ENCODE results near the gene MEAF6.
A peak's percentile ranks its signal among the peaks of the same experiment; 100 is the strongest.

Gene MEAF6

DNA sequence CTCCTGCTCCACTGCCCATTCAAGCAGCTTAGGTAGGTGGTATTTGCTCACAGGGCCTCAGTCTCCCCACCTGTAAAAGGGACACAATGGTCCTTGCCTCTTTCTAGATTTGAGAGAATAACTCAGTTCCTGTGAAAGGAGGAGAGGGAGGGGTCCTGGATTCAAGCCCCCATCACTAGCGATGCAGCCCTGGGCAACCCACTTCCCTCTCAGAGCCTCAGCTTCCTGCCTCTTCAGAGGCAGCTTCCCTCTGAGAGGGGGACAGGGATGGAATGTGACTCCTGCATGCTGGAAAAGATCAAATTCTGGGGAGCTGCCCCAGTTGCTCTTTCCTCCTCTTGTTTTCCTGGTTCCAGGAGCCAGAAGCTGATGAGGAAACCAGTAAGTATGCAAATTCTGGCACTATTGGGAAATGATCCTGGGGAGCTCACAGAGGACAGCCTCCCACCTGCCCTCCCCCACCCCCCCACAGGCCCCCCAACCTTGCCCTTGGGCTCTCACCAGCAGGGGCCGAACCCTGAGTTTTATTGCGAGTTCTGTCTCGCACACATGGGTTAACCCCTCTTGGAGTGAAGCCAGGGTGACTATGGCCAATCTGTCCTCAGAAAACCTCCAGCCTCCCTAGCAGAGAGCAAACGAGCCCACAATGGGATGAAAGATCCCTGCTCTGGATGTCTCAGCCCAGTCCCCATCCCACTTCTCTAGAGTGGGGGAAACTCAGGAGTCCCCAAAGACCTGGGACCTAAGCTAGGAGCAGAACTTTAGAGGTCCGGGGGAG lies 28.5 kb downstream of the MEAF6 start:
- Histone ChIP-seq H3K27ac (replicated peaks) (peak overlapping the region; percentile 71), H3K4me3 (replicated peaks; ENCODE audit: insufficient read depth, low read length) (no peak overlapping the region), H3K27me3 (ENCODE audit: insufficient read depth, poor library complexity, severe bottlenecking) (no peaks in the 10 kb centered on the region)
- TF ChIP-seq POLR2AphosphoS5 (IDR thresholded peaks at IDR 0.05; ENCODE audit: low read depth) (no peak), SPI1 (IDR thresholded peaks at IDR 0.05; ENCODE audit: borderline replicate concordance, low read depth) (peak; percentile 45; the same call in 1 of the 2 replicates), GABPA (IDR thresholded peaks at IDR 0.05; ENCODE audit: low read depth) (no peak)
- TF ChIP-seq, protein P1, sequence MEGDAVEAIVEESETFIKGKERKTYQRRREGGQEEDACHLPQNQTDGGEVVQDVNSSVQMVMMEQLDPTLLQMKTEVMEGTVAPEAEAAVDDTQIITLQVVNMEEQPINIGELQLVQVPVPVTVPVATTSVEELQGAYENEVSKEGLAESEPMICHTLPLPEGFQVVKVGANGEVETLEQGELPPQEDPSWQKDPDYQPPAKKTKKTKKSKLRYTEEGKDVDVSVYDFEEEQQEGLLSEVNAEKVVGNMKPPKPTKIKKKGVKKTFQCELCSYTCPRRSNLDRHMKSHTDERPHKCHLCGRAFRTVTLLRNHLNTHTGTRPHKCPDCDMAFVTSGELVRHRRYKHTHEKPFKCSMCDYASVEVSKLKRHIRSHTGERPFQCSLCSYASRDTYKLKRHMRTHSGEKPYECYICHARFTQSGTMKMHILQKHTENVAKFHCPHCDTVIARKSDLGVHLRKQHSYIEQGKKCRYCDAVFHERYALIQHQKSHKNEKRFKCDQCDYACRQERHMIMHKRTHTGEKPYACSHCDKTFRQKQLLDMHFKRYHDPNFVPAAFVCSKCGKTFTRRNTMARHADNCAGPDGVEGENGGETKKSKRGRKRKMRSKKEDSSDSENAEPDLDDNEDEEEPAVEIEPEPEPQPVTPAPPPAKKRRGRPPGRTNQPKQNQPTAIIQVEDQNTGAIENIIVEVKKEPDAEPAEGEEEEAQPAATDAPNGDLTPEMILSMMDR (IDR thresholded peaks at IDR 0.05; ENCODE audit: insufficient read depth, low read length), result no peak
- DNase-seq (ENCODE audit: low read depth in 1 of 2, low spot score in 1 of 2), result peak in 1 of 2 experiments; percentile 45

DNA sequence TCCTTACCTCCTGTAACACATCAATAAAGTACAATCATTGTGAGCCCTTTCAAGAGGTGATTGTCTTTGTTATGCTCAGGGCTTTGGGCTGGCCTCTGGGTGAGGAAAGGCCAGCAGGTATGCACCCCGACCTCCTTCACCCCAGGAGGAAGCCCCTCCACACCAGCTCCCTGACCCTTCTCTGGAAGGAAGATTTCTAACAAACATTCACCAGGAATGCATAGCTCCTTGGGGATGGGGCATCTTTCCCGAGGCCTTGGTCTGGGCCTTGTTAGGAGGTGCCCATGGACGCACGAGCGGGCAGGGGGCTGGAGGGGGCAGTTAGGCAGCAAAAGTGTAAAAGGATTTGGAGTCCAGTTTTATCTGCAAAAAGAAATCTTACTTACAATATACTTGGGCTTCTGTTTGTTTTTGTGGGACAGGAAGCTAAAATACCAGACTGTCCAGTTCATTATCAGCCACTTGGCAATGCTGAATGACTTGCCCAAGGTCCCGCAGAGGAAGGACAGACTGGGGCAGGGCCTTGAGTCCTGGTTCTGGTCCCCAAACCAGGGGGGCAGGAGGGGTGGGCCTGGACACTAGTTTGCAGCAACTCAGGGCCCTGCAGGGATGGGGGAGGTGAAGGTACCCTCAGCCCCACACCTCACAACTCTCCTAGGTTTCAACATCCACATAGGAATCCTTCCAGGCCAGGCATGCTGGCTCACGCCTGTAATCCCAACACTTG lies 30.1 kb downstream of the MEAF6 start:
- Histone ChIP-seq H3K4me3 (replicated peaks; ENCODE audit: insufficient read depth, low read length) (no peak overlapping the region), H3K27ac (replicated peaks) (peak overlapping the region; percentile 12; the same call in 1 of the 2 replicates), H3K27me3 (ENCODE audit: insufficient read depth, poor library complexity, severe bottlenecking) (no peaks in the 10 kb centered on the region)
- DNase-seq (ENCODE audit: low read depth in 1 of 2, low spot score in 1 of 2), result no peak
- TF ChIP-seq GABPA (IDR thresholded peaks at IDR 0.05; ENCODE audit: low read depth) (no peak), POLR2AphosphoS5 (IDR thresholded peaks at IDR 0.05; ENCODE audit: low read depth) (no peak), SPI1 (IDR thresholded peaks at IDR 0.05; ENCODE audit: borderline replicate concordance, low read depth) (no peak)
- TF ChIP-seq, protein P2, sequence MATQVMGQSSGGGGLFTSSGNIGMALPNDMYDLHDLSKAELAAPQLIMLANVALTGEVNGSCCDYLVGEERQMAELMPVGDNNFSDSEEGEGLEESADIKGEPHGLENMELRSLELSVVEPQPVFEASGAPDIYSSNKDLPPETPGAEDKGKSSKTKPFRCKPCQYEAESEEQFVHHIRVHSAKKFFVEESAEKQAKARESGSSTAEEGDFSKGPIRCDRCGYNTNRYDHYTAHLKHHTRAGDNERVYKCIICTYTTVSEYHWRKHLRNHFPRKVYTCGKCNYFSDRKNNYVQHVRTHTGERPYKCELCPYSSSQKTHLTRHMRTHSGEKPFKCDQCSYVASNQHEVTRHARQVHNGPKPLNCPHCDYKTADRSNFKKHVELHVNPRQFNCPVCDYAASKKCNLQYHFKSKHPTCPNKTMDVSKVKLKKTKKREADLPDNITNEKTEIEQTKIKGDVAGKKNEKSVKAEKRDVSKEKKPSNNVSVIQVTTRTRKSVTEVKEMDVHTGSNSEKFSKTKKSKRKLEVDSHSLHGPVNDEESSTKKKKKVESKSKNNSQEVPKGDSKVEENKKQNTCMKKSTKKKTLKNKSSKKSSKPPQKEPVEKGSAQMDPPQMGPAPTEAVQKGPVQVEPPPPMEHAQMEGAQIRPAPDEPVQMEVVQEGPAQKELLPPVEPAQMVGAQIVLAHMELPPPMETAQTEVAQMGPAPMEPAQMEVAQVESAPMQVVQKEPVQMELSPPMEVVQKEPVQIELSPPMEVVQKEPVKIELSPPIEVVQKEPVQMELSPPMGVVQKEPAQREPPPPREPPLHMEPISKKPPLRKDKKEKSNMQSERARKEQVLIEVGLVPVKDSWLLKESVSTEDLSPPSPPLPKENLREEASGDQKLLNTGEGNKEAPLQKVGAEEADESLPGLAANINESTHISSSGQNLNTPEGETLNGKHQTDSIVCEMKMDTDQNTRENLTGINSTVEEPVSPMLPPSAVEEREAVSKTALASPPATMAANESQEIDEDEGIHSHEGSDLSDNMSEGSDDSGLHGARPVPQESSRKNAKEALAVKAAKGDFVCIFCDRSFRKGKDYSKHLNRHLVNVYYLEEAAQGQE (IDR thresholded peaks at IDR 0.05; ENCODE audit: insufficient replicate concordance, low read depth), result no peak
- TF ChIP-seq, protein P1 (IDR thresholded peaks at IDR 0.05; ENCODE audit: insufficient read depth, low read length), result no peak

DNA sequence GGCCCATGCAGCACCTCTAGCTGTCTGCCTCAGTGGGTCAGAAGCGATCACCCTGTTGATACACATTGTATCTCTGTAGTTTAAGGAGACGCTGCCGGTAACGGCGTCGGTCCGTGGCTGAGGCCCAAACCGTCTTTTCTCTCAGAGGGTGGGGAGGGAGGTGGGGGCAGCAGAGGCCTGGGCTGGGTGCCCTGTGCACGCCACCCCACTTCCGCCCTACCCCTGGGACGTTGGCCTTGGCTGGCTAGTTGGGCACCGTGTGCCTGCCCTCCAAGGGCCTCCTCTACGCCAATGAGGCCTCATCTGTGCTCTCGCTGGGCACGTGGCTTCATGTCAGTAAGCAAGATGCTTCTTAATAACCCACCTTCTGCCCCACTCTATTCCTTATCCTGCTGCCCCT lies 30.8 kb downstream of the MEAF6 start:
- Histone ChIP-seq H3K4me3 (replicated peaks; ENCODE audit: insufficient read depth, low read length) (no peak overlapping the region), H3K27ac (replicated peaks) (no peak overlapping the region), H3K27me3 (ENCODE audit: insufficient read depth, poor library complexity, severe bottlenecking) (no peaks in the 10 kb centered on the region)
- TF ChIP-seq, protein P2 (IDR thresholded peaks at IDR 0.05; ENCODE audit: insufficient replicate concordance, low read depth), result no peak
- TF ChIP-seq POLR2AphosphoS5 (IDR thresholded peaks at IDR 0.05; ENCODE audit: low read depth) (no peak), GABPA (IDR thresholded peaks at IDR 0.05; ENCODE audit: low read depth) (no peak), SPI1 (IDR thresholded peaks at IDR 0.05; ENCODE audit: borderline replicate concordance, low read depth) (no peak)
- TF ChIP-seq, protein P1 (IDR thresholded peaks at IDR 0.05; ENCODE audit: insufficient read depth, low read length), result no peak
- no peak for DNase-seq (ENCODE audit: low read depth in 1 of 2, low spot score in 1 of 2)

All from HL-60 (cell line).